ENCODE data around the gene CLDN22.
"Not testable (repeated sequence)": the region's sequence is repeated elsewhere in the genome, so short reads cannot be mapped to it uniquely, and the experiment has no call there.

Gene CLDN22

DNA sequence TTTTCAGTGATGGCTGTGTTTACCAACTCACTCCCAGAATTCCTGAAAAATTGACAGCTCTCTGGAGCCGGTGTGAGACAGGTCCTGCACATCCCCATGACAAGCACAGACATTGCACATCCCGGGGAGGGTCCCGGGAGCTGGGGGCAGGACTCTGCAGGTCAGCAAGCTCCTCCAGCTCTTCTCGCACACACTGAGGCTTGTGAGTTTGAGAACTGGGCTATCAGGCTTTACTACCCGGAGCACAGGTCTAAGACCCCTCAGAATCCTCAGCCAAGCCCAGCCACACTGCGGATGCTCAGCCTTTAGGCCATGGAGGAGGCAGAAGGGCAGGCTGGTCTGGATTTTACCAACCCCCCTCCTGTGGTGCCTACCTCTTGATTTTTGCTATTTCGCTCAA lies 7.8 kb upstream of the CLDN22 start:
- in situ Hi-C loops (cut with HindIII; ENCODE audit: low pct_ligation_motif_present, low pct_unique_long_range_greater_than_20kb, low sequenced_read_pairs), result no loop called here

GRCh38 chr4:183326853-183327252 lies 6.8 kb upstream of the CLDN22 start:
- in situ Hi-C loops (cut with HindIII; ENCODE audit: low pct_ligation_motif_present, low pct_unique_long_range_greater_than_20kb, low sequenced_read_pairs), result no loop called here
- no peak for DNase-seq

More for the DNA sequence above, 7.8 kb upstream of the CLDN22 start:
- no peak for DNase-seq

GRCh38 chr4:183326387-183326786 lies 6.3 kb upstream of the CLDN22 start:
- DNase-seq; in situ Hi-C loops (cut with HindIII; ENCODE audit: low pct_ligation_motif_present, low pct_unique_long_range_greater_than_20kb, low sequenced_read_pairs): not testable (repeated sequence)

DNA sequence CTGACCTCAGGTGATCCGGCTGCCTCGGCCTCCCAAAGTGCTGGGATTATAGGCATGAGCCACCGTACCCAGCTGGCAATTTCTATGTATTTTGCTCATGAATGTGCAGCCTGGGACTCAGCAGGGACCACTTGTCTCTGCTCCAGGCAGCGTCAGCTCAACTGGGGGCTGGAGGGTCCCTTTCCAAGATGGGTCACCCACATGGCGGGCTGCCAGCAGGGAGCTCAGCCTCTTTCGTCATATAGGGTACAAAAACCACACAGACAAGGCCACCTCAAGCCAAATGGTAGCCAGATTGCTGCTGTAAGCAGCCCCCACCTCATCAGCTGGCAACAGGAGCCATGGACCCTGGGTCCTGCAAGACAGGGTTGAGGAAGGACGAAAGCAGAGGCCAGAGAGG lies 4.5 kb upstream of the CLDN22 start:
- DNase-seq, result no peak
- in situ Hi-C loops (cut with HindIII; ENCODE audit: low pct_ligation_motif_present, low pct_unique_long_range_greater_than_20kb, low sequenced_read_pairs), result no loop called here

- DNase-seq; in situ Hi-C loops (cut with HindIII; ENCODE audit: low pct_ligation_motif_present, low pct_unique_long_range_greater_than_20kb, low sequenced_read_pairs): not testable (repeated sequence)
These were observed 4.0 kb upstream of the CLDN22 start for GRCh38 chr4:183324056-183324455.

DNA sequence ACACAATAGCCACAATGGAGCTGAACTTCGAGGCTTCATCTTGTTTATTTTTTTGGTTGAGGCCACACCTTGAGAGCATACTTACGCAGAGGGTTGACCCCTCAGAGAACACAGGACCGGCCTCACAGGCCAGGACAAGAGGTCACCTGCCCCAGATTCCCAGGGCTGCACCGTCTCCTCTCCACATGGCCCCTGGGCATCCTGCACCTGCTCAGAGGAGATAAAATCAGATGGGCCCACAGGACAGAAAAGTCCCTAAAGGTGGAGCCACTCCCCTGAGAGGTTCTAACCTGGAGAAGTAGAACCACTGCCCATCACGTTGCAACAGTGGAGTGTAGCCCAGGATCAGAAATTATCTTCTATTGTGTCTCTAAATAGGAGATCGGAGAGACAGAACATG lies 3.2 kb upstream of the CLDN22 start:
- in situ Hi-C loops (cut with HindIII; ENCODE audit: low pct_ligation_motif_present, low pct_unique_long_range_greater_than_20kb, low sequenced_read_pairs), result no loop called here
- DNase-seq, result no peak

DNA sequence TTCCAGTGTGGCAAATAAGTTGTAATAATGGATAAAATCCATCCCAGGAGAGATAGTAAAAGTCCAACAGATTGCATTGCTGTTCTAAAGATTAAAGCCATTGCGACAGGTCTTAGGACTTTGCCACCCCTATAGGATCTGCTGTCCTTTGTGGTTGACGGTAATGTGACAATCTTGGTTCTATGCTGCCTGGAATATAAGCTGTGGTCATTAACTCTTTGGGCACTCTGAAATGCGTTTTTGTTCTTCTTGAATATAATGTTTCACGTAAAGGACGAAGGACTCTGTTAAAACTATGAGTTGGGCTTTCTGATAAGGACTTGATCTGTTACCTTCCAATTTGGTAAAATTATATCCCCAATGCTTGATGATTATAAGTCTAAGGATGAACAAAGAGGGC lies 2.2 kb upstream of the CLDN22 start, which contains the start of gene CLDN24:
CLDN24 (minus strand) TSS at position 101 of the 400 bp plus-strand sequence; CDS start at position 101, 0 bp downstream.
- in situ Hi-C loops (cut with HindIII; ENCODE audit: low pct_ligation_motif_present, low pct_unique_long_range_greater_than_20kb, low sequenced_read_pairs), result no loop called here
- no peak for DNase-seq

GRCh38 chr4:183321516-183321915 lies 1.4 kb upstream of the CLDN22 start:
- in situ Hi-C loops (cut with HindIII; ENCODE audit: low pct_ligation_motif_present, low pct_unique_long_range_greater_than_20kb, low sequenced_read_pairs), result no loop called here
- DNase-seq, result no peak

- in situ Hi-C loops (cut with HindIII; ENCODE audit: low pct_ligation_motif_present, low pct_unique_long_range_greater_than_20kb, low sequenced_read_pairs), result no loop called here
- no peak for DNase-seq
These were observed 1.0 kb upstream of the CLDN22 start for GRCh38 chr4:183321079-183321478.

GRCh38 chr4:183318656-183319055 lies 1.4 kb downstream of the CLDN22 start:
- in situ Hi-C loops (cut with HindIII; ENCODE audit: low pct_ligation_motif_present, low pct_unique_long_range_greater_than_20kb, low sequenced_read_pairs), result no loop called here

GRCh38 chr4:183314806-183315205 lies 5.3 kb downstream of the CLDN22 start:
- in situ Hi-C loops (cut with HindIII; ENCODE audit: low pct_ligation_motif_present, low pct_unique_long_range_greater_than_20kb, low sequenced_read_pairs), result no loop called here
- DNase-seq, result no peak

More at GRCh38 chr4:183318656-183319055, 1.4 kb downstream of the CLDN22 start:
- no peak for DNase-seq

DNA sequence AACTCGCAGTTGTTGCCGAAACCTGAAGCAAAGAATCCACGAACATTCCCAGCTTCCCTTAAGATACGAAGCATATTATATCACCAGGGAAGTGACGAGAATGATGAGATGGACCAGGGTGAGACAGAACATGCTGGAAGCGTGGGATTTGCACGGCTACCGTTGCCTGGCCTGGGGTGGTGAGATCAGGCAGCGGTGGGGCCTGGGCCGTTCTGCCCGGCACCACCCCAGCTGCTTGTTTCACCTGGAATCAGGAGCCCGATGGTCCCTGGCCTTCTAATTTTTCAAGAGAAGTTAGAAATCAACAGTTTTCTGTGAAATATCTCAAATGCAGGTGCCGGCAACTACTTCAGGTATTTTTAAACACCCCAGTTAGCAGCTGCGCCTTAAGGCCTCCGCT lies 5.7 kb downstream of the CLDN22 start:
- in situ Hi-C loops (cut with HindIII; ENCODE audit: low pct_ligation_motif_present, low pct_unique_long_range_greater_than_20kb, low sequenced_read_pairs), result no loop called here
- DNase-seq, result no peak

GRCh38 chr4:183312841-183313240 lies 7.2 kb downstream of the CLDN22 start:
- in situ Hi-C loops (cut with HindIII; ENCODE audit: low pct_ligation_motif_present, low pct_unique_long_range_greater_than_20kb, low sequenced_read_pairs), result no loop called here
- no peak for DNase-seq

DNA sequence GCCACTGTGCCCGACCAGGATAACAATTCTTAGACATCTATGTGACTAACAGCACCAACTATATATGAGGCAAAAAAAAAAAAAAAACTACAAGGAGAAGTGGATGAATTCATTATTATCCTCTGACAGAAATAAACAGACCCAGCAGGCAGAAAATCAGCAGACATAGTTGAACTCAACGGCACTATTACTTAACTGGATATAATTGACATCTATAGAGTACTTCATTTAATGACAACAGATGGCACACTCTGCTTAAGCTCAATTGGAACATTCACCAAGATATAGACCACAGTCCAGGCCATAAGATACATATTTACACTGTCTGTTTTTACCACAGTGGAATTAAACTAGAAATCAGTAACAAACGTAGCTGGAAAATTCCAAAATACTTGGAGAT lies 13.3 kb downstream of the CLDN22 start:
- DNase-seq, result no peak

GRCh38 chr4:183304538-183304937 lies 15.5 kb downstream of the CLDN22 start:
- DNase-seq, result no peak
- in situ Hi-C loops (cut with HindIII; ENCODE audit: low pct_ligation_motif_present, low pct_unique_long_range_greater_than_20kb, low sequenced_read_pairs), result no loop called here

More for the DNA sequence above, 13.3 kb downstream of the CLDN22 start:
- in situ Hi-C loops (cut with HindIII; ENCODE audit: low pct_ligation_motif_present, low pct_unique_long_range_greater_than_20kb, low sequenced_read_pairs), result no loop called here

DNA sequence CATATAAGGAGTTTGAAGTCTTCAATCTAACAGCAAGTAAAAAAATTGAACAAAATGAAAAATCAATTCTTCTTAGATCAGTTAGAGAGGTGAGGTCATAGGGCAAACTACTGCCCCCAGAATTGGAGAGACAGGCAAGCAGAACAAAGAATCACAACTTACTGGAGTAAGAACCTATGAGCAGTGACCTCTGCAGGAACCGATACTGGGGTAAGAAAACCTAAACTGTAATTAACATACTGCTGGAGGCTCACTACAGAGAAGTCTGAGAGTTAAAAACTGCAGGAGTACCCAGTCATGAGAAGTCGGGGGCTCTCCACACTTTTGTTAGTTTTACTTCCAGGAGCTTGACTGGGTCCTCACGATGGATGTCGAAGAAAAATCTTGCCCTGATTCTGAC lies 16.0 kb downstream of the CLDN22 start:
- in situ Hi-C loops (cut with HindIII; ENCODE audit: low pct_ligation_motif_present, low pct_unique_long_range_greater_than_20kb, low sequenced_read_pairs), result no loop called here
- DNase-seq, result no peak

DNA sequence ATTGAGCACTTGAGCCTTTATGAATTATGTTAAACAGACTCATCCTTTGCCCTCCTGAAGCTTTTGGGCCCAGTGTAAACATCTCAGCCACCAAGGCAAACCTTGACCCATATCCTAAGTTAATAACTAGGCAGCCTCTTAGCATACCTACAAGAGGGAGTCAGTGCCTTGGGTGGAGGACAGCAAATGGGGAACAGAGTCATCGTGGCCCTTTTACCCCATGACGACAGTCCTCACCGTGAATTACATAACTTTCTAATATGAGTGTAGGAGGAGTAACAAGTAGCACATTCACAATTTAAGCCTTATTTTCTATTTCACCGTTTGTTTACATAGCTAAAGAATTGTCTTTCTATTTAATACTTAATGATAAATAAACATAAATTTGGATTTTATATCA lies 16.8 kb downstream of the CLDN22 start:
- in situ Hi-C loops (cut with HindIII; ENCODE audit: low pct_ligation_motif_present, low pct_unique_long_range_greater_than_20kb, low sequenced_read_pairs), result no loop called here
- no peak for DNase-seq

GRCh38 chr4:183300655-183301054 lies 19.4 kb downstream of the CLDN22 start:
- in situ Hi-C loops (cut with HindIII; ENCODE audit: low pct_ligation_motif_present, low pct_unique_long_range_greater_than_20kb, low sequenced_read_pairs), result no loop called here
- no peak for DNase-seq

- in situ Hi-C loops (cut with HindIII; ENCODE audit: low pct_ligation_motif_present, low pct_unique_long_range_greater_than_20kb, low sequenced_read_pairs), result no loop called here
These were observed 20.0 kb downstream of the CLDN22 start for GRCh38 chr4:183300070-183300469.

GRCh38 chr4:183299464-183299863 lies 20.6 kb downstream of the CLDN22 start:
- DNase-seq, result no peak
- in situ Hi-C loops (cut with HindIII; ENCODE audit: low pct_ligation_motif_present, low pct_unique_long_range_greater_than_20kb, low sequenced_read_pairs), result no loop called here

More at GRCh38 chr4:183300070-183300469, 20.0 kb downstream of the CLDN22 start:
- peak; percentile 20 for DNase-seq

DNA sequence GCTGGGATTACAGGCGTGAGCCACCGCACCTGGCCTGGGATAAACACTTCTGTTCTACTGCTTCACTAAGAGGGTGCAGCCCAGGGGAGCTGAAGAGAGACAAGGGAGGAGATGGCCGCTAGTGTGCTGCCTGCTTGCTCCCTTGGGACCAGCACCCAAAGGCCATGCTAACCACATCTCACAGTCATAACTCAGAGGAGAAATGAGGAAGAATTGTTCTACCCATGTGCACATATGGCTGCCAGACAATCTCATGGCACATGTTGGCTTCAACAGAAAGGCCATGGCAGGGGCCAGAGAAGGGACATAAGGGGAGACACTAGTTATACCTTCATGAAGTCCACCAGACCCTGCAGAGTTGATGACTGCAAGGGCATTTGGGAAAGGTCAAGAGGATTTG lies 22.4 kb downstream of the CLDN22 start:
- DNase-seq, result no peak
- in situ Hi-C loops (cut with HindIII; ENCODE audit: low pct_ligation_motif_present, low pct_unique_long_range_greater_than_20kb, low sequenced_read_pairs), result no loop called here
